ENCODE results near the gene TWNK.
"Not testable (repeated sequence)": the region's sequence is repeated elsewhere in the genome, so short reads cannot be mapped to it uniquely, and the experiment has no call there.

TWNK gene

GRCh38 chr10:101030496-101031127, 43.3 kb downstream of the TWNK start:
- DNase-seq (ENCODE audit: low read depth, low spot score) = peak; percentile 64

GRCh38 chr10:101031128-101031795, 43.9 kb downstream of the TWNK start, which contains the start of the genes PDZD7 and SFXN3:
TSS of gene PDZD7 (minus strand) at chr10:101031129. CDS start at chr10:101030219, 910 bp downstream.
TSS of gene SFXN3 (plus strand) at chr10:101031234. CDS start at chr10:101034695, 3,461 bp downstream.
- DNase-seq (ENCODE audit: low read depth, low spot score) = peak; percentile 94

GRCh38 chr10:101031796-101032636, 44.7 kb downstream of the TWNK start:
- peak; percentile 72 for DNase-seq (ENCODE audit: low read depth, low spot score)

GRCh38 chr10:101032637-101033224, 45.4 kb downstream of the TWNK start:
- peak; percentile 73 for DNase-seq (ENCODE audit: low read depth, low spot score)

- DNase-seq (ENCODE audit: low read depth, low spot score) = no peak
Measured at GRCh38 chr10:101033276-101033675, 45.9 kb downstream of the TWNK start.

GRCh38 chr10:101034404-101034803, 47.1 kb downstream of the TWNK start:
- not testable (repeated sequence) for DNase-seq (ENCODE audit: low read depth, low spot score)

GRCh38 chr10:101035314-101035713, 48.0 kb downstream of the TWNK start:
- no peak for DNase-seq (ENCODE audit: low read depth, low spot score)

- DNase-seq (ENCODE audit: low read depth, low spot score) = no peak
Measured at GRCh38 chr10:101035916-101036702, 48.8 kb downstream of the TWNK start.

- DNase-seq (ENCODE audit: low read depth, low spot score) = no peak
Measured at GRCh38 chr10:101036726-101037125, 49.4 kb downstream of the TWNK start.

- DNase-seq (ENCODE audit: low read depth, low spot score) = no peak
Measured at GRCh38 chr10:101038484-101038883, 51.1 kb downstream of the TWNK start.

- no peak for DNase-seq (ENCODE audit: low read depth, low spot score)
Measured at GRCh38 chr10:101040061-101040460, 52.7 kb downstream of the TWNK start.

- no peak for DNase-seq (ENCODE audit: low read depth, low spot score)
Measured at GRCh38 chr10:101040851-101041250, 53.5 kb downstream of the TWNK start.

- peak; percentile 85 for DNase-seq (ENCODE audit: low read depth, low spot score)
Measured at GRCh38 chr10:101041252-101041761, 54.0 kb downstream of the TWNK start.

- DNase-seq (ENCODE audit: low read depth, low spot score) = no peak
Measured at GRCh38 chr10:101042118-101042517, 54.8 kb downstream of the TWNK start.

GRCh38 chr10:101042667-101043362, 55.5 kb downstream of the TWNK start:
- peak; percentile 99 for DNase-seq (ENCODE audit: low read depth, low spot score)

- DNase-seq (ENCODE audit: low read depth, low spot score) = no peak
Measured at GRCh38 chr10:101043363-101043707, 56.0 kb downstream of the TWNK start.
